HEK293 (cell line): ENCODE measurements around the gene DCST1.
A peak's percentile ranks its signal among the peaks of the same experiment; 100 is the strongest.

Experiments
- CTCF ChIA-PET: fragments of 350-600 bp; formaldehyde crosslinking; extraction: SDS; loops from one replicate; lab custom pipeline; 2021; ENCODE audit warnings: antibody characterized with exemption; lab: Yijun Ruan, JAX
- POLR2A ChIA-PET: fragments of 300-600 bp; formaldehyde crosslinking; extraction: SDS; loops from one replicate; lab custom pipeline; 2020; ENCODE audit warnings: antibody characterized with exemption, inconsistent platforms; lab: Yijun Ruan, JAX
- H3K27ac ChIP-seq: fragments of 200-500 bp; sonication (Bioruptor generic); 2 replicates; pipeline ENCODE4 v1.5.1; 2014; ENCODE audit warnings: low read depth, low read length, control low read depth, inconsistent platforms; ENCODE audit errors: extremely low read depth
- H3K36me3 ChIP-seq, 2 experiments: fragments of 200-500 bp in 1 of 2; sonication (Bioruptor generic) in 1 of 2; 1 replicate in 1 of 2; 2 replicates in 1 of 2; pipeline ENCODE4 v1.5.1; 2014 to 2017; ENCODE audit warnings: inconsistent platforms in 2 of 2, low read length in 2 of 2; ENCODE audit not compliant: control insufficient read depth in 2 of 2, insufficient read depth in 1 of 2
- H3K4me1 ChIP-seq: fragments of 200-500 bp; sonication (Bioruptor generic); 2 replicates; pipeline ENCODE4 v1.5.1; 2014; ENCODE audit warnings: mild to moderate bottlenecking, low read length, inconsistent platforms; ENCODE audit not compliant: control insufficient read depth, insufficient read depth
- H3K4me3 ChIP-seq: 2 replicates; pipeline ENCODE4 v1.5.1; 2011; ENCODE audit warnings: low read depth, mild to moderate bottlenecking, control low read depth, low read length, moderate library complexity
- H3K9me3 ChIP-seq: fragments of 200-500 bp; sonication (Bioruptor generic); 2 replicates; pipeline ENCODE4 v1.5.1; 2014; ENCODE audit warnings: low read depth, low read length, inconsistent platforms; ENCODE audit not compliant: control insufficient read depth, insufficient read depth
- BCL11B ChIP-seq: fragments of 450-650 bp; formaldehyde crosslinking; IDR thresholded peaks from 2 replicates; pipeline ENCODE4 v1.5.1; 2016; ENCODE audit warnings: low read depth, missing biosample characterization, missing genetic modification characterization
- GLIS1 ChIP-seq: fragments of 450-650 bp; formaldehyde crosslinking; IDR thresholded peaks from 2 replicates; pipeline ENCODE4 v1.5.1; 2016; ENCODE audit warnings: missing biosample characterization, missing genetic modification characterization
- HOXC10 ChIP-seq: sonication (generic); formaldehyde crosslinking; IDR thresholded peaks from 2 replicates; pipeline ENCODE4 v1.8.1; 2023; ENCODE audit warnings: mild to moderate bottlenecking, missing genetic modification reagents
- KLF10 ChIP-seq: fragments of 450-650 bp; IDR thresholded peaks from 2 replicates; pipeline ENCODE4 v1.5.1; 2018; ENCODE audit warnings: missing biosample characterization, mild to moderate bottlenecking, missing genetic modification characterization
- TCF7L2 ChIP-seq: IDR thresholded peaks from 2 replicates; pipeline ENCODE4 v1.6.1; 2011; ENCODE audit warnings: low read depth, mild to moderate bottlenecking, inconsistent platforms, low read length, moderate library complexity, borderline replicate concordance
- ZBTB21 ChIP-seq: fragments of 450-650 bp; formaldehyde crosslinking; IDR thresholded peaks from 2 replicates; pipeline ENCODE4 v1.5.1; 2017; ENCODE audit warnings: missing biosample characterization, missing genetic modification characterization
- ZEB2 ChIP-seq: fragments of 450-650 bp; formaldehyde crosslinking; IDR thresholded peaks from 2 replicates; pipeline ENCODE4 v1.5.1; 2016; ENCODE audit warnings: missing biosample characterization, missing genetic modification characterization
- ZFHX2 ChIP-seq: fragments of 450-650 bp; formaldehyde crosslinking; conservative IDR thresholded peaks from 2 replicates; pipeline ENCODE4 v1.5.1; 2016; ENCODE audit warnings: missing biosample characterization, missing genetic modification characterization
- ZNF112 ChIP-seq: fragments of 450-650 bp; formaldehyde crosslinking; IDR thresholded peaks from 2 replicates; pipeline ENCODE4 v1.5.0; 2017; ENCODE audit warnings: missing biosample characterization, missing genetic modification characterization
- ZNF121 ChIP-seq: fragments of 450-650 bp; formaldehyde crosslinking; IDR thresholded peaks from 2 replicates; pipeline ENCODE4 v1.5.1; 2016; ENCODE audit warnings: missing biosample characterization, missing genetic modification characterization
- ZNF157 ChIP-seq: fragments of 450-650 bp; formaldehyde crosslinking; IDR thresholded peaks from 2 replicates; pipeline ENCODE4 v1.5.1; 2016; ENCODE audit warnings: missing biosample characterization, missing genetic modification characterization
- ZNF335 ChIP-seq: fragments of 450-650 bp; formaldehyde crosslinking; conservative IDR thresholded peaks from 2 replicates; pipeline ENCODE4 v1.5.1; 2016; ENCODE audit warnings: missing biosample characterization, missing genetic modification characterization
- ZNF350 ChIP-seq: fragments of 450-650 bp; formaldehyde crosslinking; IDR thresholded peaks from 2 replicates; pipeline ENCODE4 v1.5.0; 2017; ENCODE audit warnings: missing biosample characterization, mild to moderate bottlenecking, missing genetic modification characterization
- ZNF354C ChIP-seq: fragments of 450-650 bp; formaldehyde crosslinking; IDR thresholded peaks from 2 replicates; pipeline ENCODE4 v1.5.1; 2016; ENCODE audit warnings: missing biosample characterization, missing genetic modification characterization, low read depth, borderline replicate concordance
- ZNF521 ChIP-seq: fragments of 450-650 bp; formaldehyde crosslinking; IDR thresholded peaks from 2 replicates; pipeline ENCODE4 v1.5.1; 2017; ENCODE audit warnings: missing biosample characterization, mild to moderate bottlenecking, missing genetic modification characterization
- ZNF600 ChIP-seq: fragments of 450-650 bp; formaldehyde crosslinking; IDR thresholded peaks from 2 replicates; pipeline ENCODE4 v1.5.1; 2016; ENCODE audit warnings: missing biosample characterization, missing genetic modification characterization
- ZNF658 ChIP-seq: fragments of 450-650 bp; formaldehyde crosslinking; IDR thresholded peaks from 2 replicates; pipeline ENCODE4; 2016; ENCODE audit warnings: missing biosample characterization, missing genetic modification characterization
- ZNF660 ChIP-seq: fragments of 450-650 bp; IDR thresholded peaks from 2 replicates; pipeline ENCODE4 v1.5.1; 2018; ENCODE audit warnings: missing biosample characterization, mild to moderate bottlenecking, missing genetic modification characterization
- ZNF76 ChIP-seq: fragments of 450-650 bp; formaldehyde crosslinking; IDR thresholded peaks from 2 replicates; pipeline ENCODE4; 2016; ENCODE audit warnings: low read depth, missing biosample characterization, missing genetic modification characterization, borderline replicate concordance
- ZNF776 ChIP-seq: fragments of 450-650 bp; formaldehyde crosslinking; IDR thresholded peaks from 2 replicates; pipeline ENCODE4 v1.5.0; 2017; ENCODE audit warnings: missing biosample characterization, missing genetic modification characterization, borderline replicate concordance
- ZNF830 ChIP-seq: fragments of 450-650 bp; IDR thresholded peaks from 2 replicates; pipeline ENCODE4 v1.5.0; 2018; ENCODE audit warnings: missing biosample characterization, missing genetic modification characterization, low read depth, mild to moderate bottlenecking, moderate library complexity
- TF ChIP-seq, protein P1 (sequence below): fragments of 450-650 bp; formaldehyde crosslinking; IDR thresholded peaks from 2 replicates; pipeline ENCODE4 v1.5.1; 2016; ENCODE audit warnings: missing biosample characterization, missing genetic modification characterization
- TF ChIP-seq, protein P2 (sequence below): fragments of 450-650 bp; formaldehyde crosslinking; IDR thresholded peaks from 2 replicates; pipeline ENCODE4 v1.5.1; 2016; ENCODE audit warnings: missing biosample characterization, missing genetic modification characterization
- TF ChIP-seq, protein P3 (sequence below): fragments of 450-650 bp; formaldehyde crosslinking; IDR thresholded peaks from 2 replicates; pipeline ENCODE4 v1.5.1; 2017; ENCODE audit warnings: missing biosample characterization, missing genetic modification characterization
- TF ChIP-seq, protein P4 (sequence below): fragments of 450-650 bp; formaldehyde crosslinking; IDR thresholded peaks from 2 replicates; pipeline ENCODE4 v1.5.1; 2016; ENCODE audit warnings: missing biosample characterization, missing genetic modification characterization
- TF ChIP-seq, protein P5 (sequence below): fragments of 450-650 bp; formaldehyde crosslinking; IDR thresholded peaks from 2 replicates; pipeline ENCODE4 v1.5.1; 2016; ENCODE audit warnings: missing biosample characterization, missing genetic modification characterization

The DCST1 gene

GRCh38 chr1:155003227-155003765, 30.3 kb upstream of the DCST1 start (continued):
- peak; percentile 37; the same call in 1 of the 2 replicates for TF ChIP-seq ZEB2 (tag by site-specific recombination)
- no peak for TF ChIP-seq TCF7L2

GRCh38 chr1:155003766-155004351, 29.8 kb upstream of the DCST1 start:
- Histone ChIP-seq H3K4me1 (peaks cover 13% of the 10 kb centered on the region), H3K4me3 (peak overlapping the region; percentile 50), H3K9me3 (no peaks in the 10 kb centered on the region), H3K27ac (peak overlapping the region; percentile 87; the same call in 1 of the 2 replicates), H3K36me3 (no peaks in the 10 kb centered on the region)
- ChIA-PET POLR2A (interaction anchor here (0.7 to 2.1 kb wide), 7 partner anchors 8 to 42 kb away, joined by 3 to 9 read pairs (median 7); partner anchors contain the start of genes FLAD1 and PYGO2), CTCF (interaction anchor here (1.1 to 2.1 kb wide), 4 partner anchors 9 to 81 kb away, joined by 3 to 11 read pairs (median 4); partner anchors contain the start of gene ADAM15)
- TF ChIP-seq, protein P1, sequence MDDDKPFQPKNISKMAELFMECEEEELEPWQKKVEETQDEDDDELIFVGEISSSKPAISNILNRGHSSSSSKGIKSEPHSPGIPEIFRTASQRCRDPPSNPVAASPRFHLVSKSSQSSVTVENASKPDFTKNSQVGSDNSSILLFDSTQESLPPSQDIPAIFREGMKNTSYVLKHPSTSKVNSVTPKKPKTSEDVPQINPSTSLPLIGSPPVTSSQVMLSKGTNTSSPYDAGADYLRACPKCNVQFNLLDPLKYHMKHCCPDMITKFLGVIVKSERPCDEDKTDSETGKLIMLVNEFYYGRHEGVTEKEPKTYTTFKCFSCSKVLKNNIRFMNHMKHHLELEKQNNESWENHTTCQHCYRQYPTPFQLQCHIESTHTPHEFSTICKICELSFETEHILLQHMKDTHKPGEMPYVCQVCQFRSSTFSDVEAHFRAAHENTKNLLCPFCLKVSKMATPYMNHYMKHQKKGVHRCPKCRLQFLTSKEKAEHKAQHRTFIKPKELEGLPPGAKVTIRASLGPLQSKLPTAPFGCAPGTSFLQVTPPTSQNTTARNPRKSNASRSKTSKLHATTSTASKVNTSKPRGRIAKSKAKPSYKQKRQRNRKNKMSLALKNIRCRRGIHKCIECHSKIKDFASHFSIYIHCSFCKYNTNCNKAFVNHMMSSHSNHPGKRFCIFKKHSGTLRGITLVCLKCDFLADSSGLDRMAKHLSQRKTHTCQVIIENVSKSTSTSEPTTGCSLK (tag by site-specific recombination) = no peak
- TF ChIP-seq KLF10 (tag by site-specific recombination) (no peak), GLIS1 (peak; percentile 94), BCL11B (tag by site-specific recombination) (no peak), ZNF112 (tag by site-specific recombination) (no peak), ZFHX2 (tag by site-specific recombination) (peak; percentile 98), ZNF600 (tag by site-specific recombination) (no peak), ZNF660 (tag by site-specific recombination) (0 out of 2 replicates have a peak, but pooled peaks have one; percentile 17), ZNF121 (tag by site-specific recombination) (no peak), ZBTB21 (tag by site-specific recombination) (no peak), ZNF521 (tag by site-specific recombination) (no peak), ZNF830 (tag by site-specific recombination) (no peak), ZNF354C (tag by site-specific recombination) (no peak), ZNF335 (peak; percentile 70), ZNF157 (tag by site-specific recombination) (no peak), ZNF76 (tag by site-specific recombination) (no peak), ZNF658 (tag by site-specific recombination) (no peak), ZNF350 (tag by site-specific recombination) (no peak), ZNF776 (tag by site-specific recombination) (no peak), HOXC10 (no peak)
- TF ChIP-seq, protein P2, sequence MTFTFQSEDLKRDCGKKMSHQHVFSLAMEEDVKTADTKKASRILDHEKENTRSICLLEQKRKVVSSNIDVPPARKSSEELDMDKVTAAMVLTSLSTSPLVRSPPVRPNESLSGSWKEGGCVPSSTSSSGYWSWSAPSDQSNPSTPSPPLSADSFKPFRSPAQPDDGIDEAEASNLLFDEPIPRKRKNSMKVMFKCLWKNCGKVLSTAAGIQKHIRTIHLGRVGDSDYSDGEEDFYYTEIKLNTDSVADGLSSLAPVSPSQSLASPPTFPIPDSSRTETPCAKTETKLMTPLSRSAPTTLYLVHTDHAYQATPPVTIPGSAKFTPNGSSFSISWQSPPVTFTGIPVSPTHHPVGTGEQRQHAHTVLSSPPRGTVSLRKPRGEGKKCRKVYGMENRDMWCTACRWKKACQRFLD (tag by site-specific recombination) = no peak
- TF ChIP-seq, protein P3, sequence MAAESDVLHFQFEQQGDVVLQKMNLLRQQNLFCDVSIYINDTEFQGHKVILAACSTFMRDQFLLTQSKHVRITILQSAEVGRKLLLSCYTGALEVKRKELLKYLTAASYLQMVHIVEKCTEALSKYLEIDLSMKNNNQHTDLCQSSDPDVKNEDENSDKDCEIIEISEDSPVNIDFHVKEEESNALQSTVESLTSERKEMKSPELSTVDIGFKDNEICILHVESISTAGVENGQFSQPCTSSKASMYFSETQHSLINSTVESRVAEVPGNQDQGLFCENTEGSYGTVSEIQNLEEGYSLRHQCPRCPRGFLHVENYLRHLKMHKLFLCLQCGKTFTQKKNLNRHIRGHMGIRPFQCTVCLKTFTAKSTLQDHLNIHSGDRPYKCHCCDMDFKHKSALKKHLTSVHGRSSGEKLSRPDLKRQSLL (tag by site-specific recombination) = no peak
- TF ChIP-seq, protein P4, sequence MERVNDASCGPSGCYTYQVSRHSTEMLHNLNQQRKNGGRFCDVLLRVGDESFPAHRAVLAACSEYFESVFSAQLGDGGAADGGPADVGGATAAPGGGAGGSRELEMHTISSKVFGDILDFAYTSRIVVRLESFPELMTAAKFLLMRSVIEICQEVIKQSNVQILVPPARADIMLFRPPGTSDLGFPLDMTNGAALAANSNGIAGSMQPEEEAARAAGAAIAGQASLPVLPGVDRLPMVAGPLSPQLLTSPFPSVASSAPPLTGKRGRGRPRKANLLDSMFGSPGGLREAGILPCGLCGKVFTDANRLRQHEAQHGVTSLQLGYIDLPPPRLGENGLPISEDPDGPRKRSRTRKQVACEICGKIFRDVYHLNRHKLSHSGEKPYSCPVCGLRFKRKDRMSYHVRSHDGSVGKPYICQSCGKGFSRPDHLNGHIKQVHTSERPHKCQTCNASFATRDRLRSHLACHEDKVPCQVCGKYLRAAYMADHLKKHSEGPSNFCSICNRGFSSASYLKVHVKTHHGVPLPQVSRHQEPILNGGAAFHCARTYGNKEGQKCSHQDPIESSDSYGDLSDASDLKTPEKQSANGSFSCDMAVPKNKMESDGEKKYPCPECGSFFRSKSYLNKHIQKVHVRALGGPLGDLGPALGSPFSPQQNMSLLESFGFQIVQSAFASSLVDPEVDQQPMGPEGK = peak; percentile 57
- TF ChIP-seq, protein P5, sequence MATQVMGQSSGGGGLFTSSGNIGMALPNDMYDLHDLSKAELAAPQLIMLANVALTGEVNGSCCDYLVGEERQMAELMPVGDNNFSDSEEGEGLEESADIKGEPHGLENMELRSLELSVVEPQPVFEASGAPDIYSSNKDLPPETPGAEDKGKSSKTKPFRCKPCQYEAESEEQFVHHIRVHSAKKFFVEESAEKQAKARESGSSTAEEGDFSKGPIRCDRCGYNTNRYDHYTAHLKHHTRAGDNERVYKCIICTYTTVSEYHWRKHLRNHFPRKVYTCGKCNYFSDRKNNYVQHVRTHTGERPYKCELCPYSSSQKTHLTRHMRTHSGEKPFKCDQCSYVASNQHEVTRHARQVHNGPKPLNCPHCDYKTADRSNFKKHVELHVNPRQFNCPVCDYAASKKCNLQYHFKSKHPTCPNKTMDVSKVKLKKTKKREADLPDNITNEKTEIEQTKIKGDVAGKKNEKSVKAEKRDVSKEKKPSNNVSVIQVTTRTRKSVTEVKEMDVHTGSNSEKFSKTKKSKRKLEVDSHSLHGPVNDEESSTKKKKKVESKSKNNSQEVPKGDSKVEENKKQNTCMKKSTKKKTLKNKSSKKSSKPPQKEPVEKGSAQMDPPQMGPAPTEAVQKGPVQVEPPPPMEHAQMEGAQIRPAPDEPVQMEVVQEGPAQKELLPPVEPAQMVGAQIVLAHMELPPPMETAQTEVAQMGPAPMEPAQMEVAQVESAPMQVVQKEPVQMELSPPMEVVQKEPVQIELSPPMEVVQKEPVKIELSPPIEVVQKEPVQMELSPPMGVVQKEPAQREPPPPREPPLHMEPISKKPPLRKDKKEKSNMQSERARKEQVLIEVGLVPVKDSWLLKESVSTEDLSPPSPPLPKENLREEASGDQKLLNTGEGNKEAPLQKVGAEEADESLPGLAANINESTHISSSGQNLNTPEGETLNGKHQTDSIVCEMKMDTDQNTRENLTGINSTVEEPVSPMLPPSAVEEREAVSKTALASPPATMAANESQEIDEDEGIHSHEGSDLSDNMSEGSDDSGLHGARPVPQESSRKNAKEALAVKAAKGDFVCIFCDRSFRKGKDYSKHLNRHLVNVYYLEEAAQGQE (tag by site-specific recombination) = no peak
